Fibroblast of the aortic adventitia (primary cell): ENCODE results near the gene PHF2. TPM values are rescaled to one million over a fixed set of nuclear protein-coding genes. Genes with fewer than 3 reads are reported as not detected.

Experiments
- DNase-seq: peaks from one replicate; pipeline ENCODE4 v3.0.0-alpha.2; 2010; ENCODE audit warnings: low read depth
- H3K4me3 ChIP-seq: 2 replicates; pipeline ENCODE4 v1.5.1; 2011; ENCODE audit warnings: low read depth, mild to moderate bottlenecking, control low read depth, low read length, moderate library complexity
- CTCF ChIP-seq: IDR thresholded peaks from 2 replicates; pipeline ENCODE4 v1.5.1; 2011; ENCODE audit warnings: mild to moderate bottlenecking, low read length, control low read depth, inconsistent platforms; ENCODE audit not compliant: insufficient read depth
- total RNA-seq: library from RNA; depleted of rRNA; stranded (reverse); fragments of >200 nt; gene quantifications from 2 replicates; pipeline ENCODE4 v1.2.3, GENCODE V29; 2012; ENCODE audit warnings: low replicate concordance

Gene PHF2
- total RNA-seq, 1 donor, result 14.2 TPM

- no peak overlapping the region for H3K4me3 ChIP-seq
- TF ChIP-seq CTCF, result no peak
- DNase-seq, result no peak
Observed at GRCh38 chr9:93677048-93677571, 100.7 kb downstream of the PHF2 start.

GRCh38 chr9:93677641-93678136 lies 101.3 kb downstream of the PHF2 start:
- no peak for DNase-seq
- H3K4me3 ChIP-seq, result no peak overlapping the region
- no peak for TF ChIP-seq CTCF

GRCh38 chr9:93678199-93679019 lies 102.0 kb downstream of the PHF2 start:
- no peak for TF ChIP-seq CTCF
- DNase-seq, result no peak
- H3K4me3 ChIP-seq, result no peak overlapping the region

GRCh38 chr9:93679536-93680442 lies 103.4 kb downstream of the PHF2 start:
- no peak for DNase-seq
- H3K4me3 ChIP-seq, result no peak overlapping the region
- TF ChIP-seq CTCF, result no peak

- DNase-seq, result no peak
- peak; percentile 15 for TF ChIP-seq CTCF
- H3K4me3 ChIP-seq, result no peak overlapping the region
Observed at GRCh38 chr9:93680443-93681268, 104.3 kb downstream of the PHF2 start.
